NCI-H524 treated with DMSO at 0.1 percent for 48 hours (cell line): Measurements from ENCODE around the gene SLC38A2.
"Not testable (repeated sequence)": the region's sequence is repeated elsewhere in the genome, so short reads cannot be mapped to it uniquely, and the experiment has no call there.

Source experiments
- DNase-seq: peaks from one replicate; lab custom pipeline; 2025; lab: John Stamatoyannopoulos, UW

SLC38A2 gene

GRCh38 chr12:46360908-46361666 is 11.5 kb downstream of the SLC38A2 start:
- DNase-seq, result no peak

GRCh38 chr12:46360370-46360769 is 12.2 kb downstream of the SLC38A2 start:
- no peak for DNase-seq

GRCh38 chr12:46359667-46360280 is 12.8 kb downstream of the SLC38A2 start:
- no peak for DNase-seq

DNA sequence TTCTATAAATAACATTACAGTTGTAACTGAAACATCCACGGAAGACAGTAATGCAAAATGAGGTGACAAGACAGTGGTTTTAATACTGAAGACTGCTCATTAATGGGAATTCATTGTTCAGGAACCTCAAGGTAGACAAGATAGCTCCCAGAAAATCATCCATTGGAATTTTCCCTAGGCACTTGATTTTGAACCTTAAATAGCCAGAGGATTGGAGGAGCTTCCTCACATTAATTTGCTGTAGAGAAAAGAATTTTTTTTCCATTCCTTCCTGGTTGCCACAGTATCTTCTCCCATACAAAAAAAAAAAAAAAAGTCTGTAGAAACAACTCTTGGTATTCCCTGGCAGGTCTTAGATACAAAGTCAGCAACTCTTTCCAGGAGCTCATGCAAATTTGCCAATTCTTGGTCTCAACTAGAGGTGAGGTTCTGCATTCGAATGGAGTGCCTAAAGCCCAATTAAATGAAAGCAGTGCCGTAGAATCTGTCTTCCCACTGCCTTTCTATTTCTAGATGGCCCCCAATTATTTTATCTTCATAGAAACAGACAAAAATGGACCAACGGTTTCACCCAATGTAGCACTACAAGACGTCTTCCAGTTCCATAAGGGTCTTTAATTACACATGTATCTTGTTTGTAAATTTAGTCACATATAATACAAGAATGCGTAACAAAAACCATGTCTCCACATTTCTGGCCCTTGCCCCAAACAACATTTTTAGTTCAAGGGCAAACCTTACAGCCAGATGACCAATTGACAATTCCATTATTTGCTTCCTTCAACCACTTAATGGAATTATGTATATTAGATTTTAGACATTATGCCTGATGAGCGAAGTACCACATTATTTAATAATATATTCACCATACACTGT is 13.5 kb downstream of the SLC38A2 start:
- no peak for DNase-seq

- no peak for DNase-seq
Observed at GRCh38 chr12:46358325-46358700, 14.3 kb downstream of the SLC38A2 start.

DNA sequence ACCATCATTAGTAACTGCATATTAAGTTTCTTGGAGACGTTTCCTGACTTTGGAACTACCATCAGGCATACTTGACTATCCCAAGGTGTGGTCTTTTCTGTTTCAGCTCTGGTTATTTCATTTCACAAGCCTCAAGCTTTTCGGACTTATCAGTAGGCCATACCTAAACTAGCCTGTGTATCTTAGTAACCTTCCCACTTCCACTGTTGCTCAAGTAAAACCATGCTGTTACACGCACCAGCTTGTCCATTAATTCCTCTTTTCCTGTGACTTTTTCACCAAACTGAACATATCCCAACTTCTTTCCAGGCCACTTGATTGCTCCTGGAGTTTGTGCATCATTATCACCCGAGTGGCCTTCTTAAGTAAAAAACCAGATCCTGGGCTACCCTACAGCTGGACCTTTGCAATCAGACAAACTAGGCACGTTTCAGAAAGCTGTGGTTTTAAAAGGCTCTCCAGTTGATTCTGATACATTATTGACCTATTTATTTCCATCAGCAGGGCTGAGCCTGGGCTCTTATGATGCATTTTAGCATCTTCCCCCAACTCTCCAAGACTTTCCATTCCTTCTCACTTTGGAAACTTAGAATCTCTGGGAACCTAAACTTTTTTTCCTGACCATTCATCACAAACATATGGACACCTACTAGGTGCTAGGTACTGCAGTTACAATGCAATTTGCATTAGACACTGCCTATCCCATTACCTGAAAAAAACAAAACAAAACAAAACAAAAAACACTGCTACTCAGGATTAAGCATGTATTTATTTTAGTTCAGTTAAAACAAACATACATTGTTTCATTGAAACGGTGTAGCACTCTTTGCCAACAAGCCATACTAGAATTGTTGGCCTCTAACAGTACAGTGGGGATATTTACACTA is 14.9 kb downstream of the SLC38A2 start:
- no peak for DNase-seq

- DNase-seq, result no peak
Observed at GRCh38 chr12:46356655-46357437, 15.7 kb downstream of the SLC38A2 start.

DNA sequence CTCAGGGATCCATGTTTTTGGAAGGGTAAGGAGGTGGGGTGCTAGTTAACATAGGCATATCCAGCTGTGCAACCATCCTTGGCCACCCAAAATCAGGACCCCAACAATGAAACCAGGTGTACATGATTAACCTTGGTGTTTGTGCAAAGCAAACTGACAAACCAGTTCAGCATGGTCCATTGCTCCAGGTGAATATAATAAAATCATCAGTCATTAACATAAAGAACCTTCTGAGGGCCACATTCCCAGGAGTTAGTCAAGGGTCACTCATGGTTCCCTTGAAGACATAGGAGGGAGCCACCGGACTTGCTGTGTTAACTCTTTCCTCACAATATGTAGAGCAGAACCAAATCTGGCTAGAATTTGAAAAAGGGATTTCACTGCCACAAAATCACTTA is 17.8 kb downstream of the SLC38A2 start:
- DNase-seq, result no peak

- DNase-seq, result no peak
Observed at GRCh38 chr12:46354111-46354801, 18.3 kb downstream of the SLC38A2 start.

GRCh38 chr12:46351886-46352650 is 20.5 kb downstream of the SLC38A2 start:
- no peak for DNase-seq

DNA sequence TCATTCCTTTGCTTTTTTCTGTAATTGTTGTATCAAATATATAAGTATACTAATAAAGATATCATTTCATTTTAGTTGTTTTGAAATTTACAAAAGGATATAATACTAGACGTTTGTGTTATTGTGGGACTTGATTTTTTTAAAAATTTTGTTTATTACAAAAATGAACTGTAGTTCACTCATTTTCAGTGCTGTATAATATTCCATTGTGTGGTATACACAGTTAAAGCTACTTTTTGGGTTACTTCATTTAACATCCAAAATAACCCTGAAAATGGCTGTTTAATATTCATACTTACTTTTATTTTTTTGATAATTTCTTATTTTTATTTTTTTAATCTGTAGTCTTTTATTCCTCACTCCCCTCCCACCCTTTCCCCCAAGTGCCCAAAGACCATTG is 21.4 kb downstream of the SLC38A2 start:
- DNase-seq, result no peak

- no peak for DNase-seq
Observed at GRCh38 chr12:46349253-46349652, 23.3 kb downstream of the SLC38A2 start.

GRCh38 chr12:46343118-46343852 is 29.3 kb downstream of the SLC38A2 start:
- DNase-seq, result no peak

DNA sequence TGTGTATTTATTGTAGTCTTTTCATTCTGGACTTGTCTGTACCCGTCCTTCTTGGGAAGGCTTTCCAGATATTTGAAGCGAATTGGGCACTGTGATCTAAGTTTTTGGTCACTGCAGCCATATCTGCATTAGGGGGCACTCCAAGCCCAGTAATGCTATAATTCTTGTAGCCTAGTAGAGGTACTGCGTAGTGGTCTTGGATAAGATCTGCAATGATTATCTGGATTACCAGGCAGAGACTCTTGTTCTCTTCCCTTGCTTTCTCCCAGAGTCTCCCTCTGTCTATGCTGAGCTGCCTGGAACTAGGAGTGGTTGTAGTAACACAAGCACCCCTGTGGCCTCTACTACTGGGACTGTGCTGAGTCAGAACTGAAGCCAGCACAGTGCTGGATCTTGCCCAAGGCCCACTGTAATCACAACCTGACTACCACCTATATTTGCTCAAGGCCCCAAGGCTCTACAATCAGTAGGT is 30.0 kb downstream of the SLC38A2 start:
- DNase-seq, result no peak

DNA sequence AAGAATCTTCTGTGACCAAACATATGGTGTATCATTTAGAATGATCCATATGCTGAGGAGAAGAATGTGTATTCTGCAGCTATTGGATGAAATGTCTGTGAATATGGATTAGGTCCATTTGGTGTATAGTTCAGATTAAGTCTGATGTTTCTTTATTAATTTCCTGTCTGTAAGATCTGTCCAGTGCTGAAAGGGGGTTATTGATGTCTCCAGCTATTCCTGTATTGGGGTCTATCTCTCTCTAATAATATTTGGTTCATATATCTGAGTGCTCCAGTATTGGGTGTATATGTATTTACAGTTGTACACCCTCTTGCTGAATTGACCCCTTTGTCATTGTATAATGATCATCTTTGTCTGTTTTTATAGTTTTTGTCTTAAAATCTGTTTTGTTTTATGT is 33.5 kb downstream of the SLC38A2 start:
- no peak for DNase-seq

DNA sequence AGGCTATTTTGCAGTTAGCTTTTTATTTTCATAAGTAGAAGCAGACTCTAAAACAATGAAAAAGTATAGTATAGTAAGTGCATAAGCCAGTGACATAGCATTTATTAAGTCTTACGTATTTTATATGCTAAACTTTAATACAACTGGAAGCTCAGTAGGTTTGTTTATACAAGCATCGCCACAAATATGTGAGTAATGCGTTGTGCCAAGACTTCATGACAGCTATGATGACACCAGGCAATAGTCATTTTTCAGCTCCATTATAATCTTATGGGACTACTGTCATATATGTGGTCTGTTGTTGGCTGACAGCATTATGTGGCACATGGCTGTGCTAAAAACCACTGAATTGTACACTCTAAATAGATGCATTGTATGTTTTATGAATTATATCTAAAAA is 40.3 kb downstream of the SLC38A2 start:
- no peak for DNase-seq

- not testable (repeated sequence) for DNase-seq
Observed at GRCh38 chr12:46325075-46325474, 47.5 kb downstream of the SLC38A2 start.

GRCh38 chr12:46320731-46321130 is 51.8 kb downstream of the SLC38A2 start:
- DNase-seq, result no peak

DNA sequence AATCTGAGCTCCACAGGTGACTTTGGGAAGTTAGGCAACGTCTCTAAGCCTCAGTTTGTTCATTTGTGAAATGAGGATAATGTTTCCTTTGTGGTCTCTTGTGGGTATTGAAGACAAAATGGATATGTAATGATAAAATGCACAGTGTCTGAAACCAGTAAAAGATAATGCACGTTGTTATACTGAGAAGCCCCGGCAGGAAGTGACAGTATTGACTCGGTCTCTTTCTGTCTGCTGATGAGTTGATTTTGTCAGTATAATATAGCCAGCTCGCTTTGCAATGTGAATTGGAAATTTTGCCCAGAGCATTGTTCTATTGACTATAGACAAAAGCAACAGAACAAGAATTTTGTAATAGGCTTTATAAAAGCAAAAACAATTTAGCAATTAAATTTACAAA is 54.5 kb downstream of the SLC38A2 start:
- no peak for DNase-seq
